Measurements from ENCODE around the gene GJB5. TPM values are rescaled to one million over a fixed set of nuclear protein-coding genes. Genes with fewer than 3 reads are reported as not detected.

Gene GJB5
- total RNA-seq, 1 donor from 2014 or later: not detected

DNA sequence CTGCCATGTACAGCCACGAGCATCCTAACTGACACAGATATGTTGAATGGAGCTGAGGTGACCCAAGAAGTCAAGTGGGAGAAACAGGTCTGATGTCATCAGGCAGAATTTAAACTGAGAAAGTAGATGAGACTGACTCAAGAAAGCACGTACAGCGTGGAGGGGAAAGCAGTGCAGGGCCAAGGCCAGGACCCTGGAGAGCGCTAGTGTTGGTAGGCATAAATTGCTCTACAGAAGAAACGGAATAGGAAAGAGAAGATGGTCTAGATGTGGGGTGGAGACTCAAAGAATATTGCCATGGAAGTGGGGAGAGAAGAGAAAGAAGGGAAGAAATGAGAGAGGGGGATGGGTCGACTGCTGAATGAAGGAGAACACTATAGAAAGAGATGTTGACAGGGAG lies 45.3 kb upstream of the GJB5 start:
- Histone ChIP-seq H3K27ac (no peak overlapping the region), H4K20me1 (ENCODE audit: low read depth) (no peaks in the 10 kb centered on the region), H3K9ac (no peak overlapping the region), H3K4me1 (no peaks in the 10 kb centered on the region), H3F3A (ENCODE audit: low read depth) (no peaks in the 10 kb centered on the region), H3K36me3 (no peaks in the 10 kb centered on the region), H3K4me2 (no peak overlapping the region), H3K9me3 (ENCODE audit: low read depth) (no peaks in the 10 kb centered on the region), H2AFZ (replicated peaks) (no peak overlapping the region), H3K4me3 (no peak overlapping the region), H3K27me3 (peaks cover 15% of the 10 kb centered on the region), H3K79me2 (ENCODE audit: low read depth) (no peaks in the 10 kb centered on the region)
- Mint-ChIP-seq H3K4me3 (no peak overlapping the region), H3K9me3 (no peaks in the 10 kb centered on the region), H3K27me3 (ENCODE audit: insufficient read depth, low read depth) (peaks cover 10% of the 10 kb centered on the region), H3K4me1 (peaks cover 2% of the 10 kb centered on the region), H3K27ac (no peak overlapping the region), H3K36me3 (no peaks in the 10 kb centered on the region)
- no peak for TF ChIP-seq EZH2 (IDR thresholded peaks at IDR 0.05)
- TF ChIP-seq EZH2phosphoT487 (IDR thresholded peaks at IDR 0.05): no peak
- peak; percentile 59 for DNase-seq (ENCODE audit: low spot score)

DNA sequence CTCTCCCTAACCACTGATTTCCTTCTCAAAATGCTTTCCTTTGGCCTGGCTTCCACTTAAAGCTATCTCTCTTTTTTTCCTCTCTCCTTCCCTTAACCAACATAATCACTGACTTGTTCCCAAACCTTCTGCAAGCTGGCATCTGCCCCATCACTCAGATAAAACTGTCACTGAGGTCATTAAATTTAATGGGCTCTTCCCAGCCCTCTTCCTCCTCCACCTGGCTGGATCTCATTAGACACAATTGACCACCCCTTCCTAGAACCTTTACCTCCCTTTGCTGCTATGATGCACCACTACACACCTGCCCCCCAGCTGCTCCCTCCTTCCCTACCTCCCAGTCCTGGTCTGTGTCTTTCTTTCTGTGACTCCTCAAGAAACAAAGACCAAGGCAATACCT lies 44.0 kb upstream of the GJB5 start:
- Mint-ChIP-seq H3K36me3 (no peaks in the 10 kb centered on the region), H3K4me1 (peaks cover 2% of the 10 kb centered on the region), H3K27ac (no peak overlapping the region), H3K27me3 (ENCODE audit: insufficient read depth, low read depth) (peaks cover 14% of the 10 kb centered on the region), H3K9me3 (no peaks in the 10 kb centered on the region), H3K4me3 (no peak overlapping the region)
- no peak overlapping the region for H3K4me2 ChIP-seq
- no peak overlapping the region for H3K27ac ChIP-seq
- TF ChIP-seq EZH2phosphoT487 (IDR thresholded peaks at IDR 0.05) (no peak), EZH2 (IDR thresholded peaks at IDR 0.05) (no peak)
- TF ChIP-seq, protein P1, sequence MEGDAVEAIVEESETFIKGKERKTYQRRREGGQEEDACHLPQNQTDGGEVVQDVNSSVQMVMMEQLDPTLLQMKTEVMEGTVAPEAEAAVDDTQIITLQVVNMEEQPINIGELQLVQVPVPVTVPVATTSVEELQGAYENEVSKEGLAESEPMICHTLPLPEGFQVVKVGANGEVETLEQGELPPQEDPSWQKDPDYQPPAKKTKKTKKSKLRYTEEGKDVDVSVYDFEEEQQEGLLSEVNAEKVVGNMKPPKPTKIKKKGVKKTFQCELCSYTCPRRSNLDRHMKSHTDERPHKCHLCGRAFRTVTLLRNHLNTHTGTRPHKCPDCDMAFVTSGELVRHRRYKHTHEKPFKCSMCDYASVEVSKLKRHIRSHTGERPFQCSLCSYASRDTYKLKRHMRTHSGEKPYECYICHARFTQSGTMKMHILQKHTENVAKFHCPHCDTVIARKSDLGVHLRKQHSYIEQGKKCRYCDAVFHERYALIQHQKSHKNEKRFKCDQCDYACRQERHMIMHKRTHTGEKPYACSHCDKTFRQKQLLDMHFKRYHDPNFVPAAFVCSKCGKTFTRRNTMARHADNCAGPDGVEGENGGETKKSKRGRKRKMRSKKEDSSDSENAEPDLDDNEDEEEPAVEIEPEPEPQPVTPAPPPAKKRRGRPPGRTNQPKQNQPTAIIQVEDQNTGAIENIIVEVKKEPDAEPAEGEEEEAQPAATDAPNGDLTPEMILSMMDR (IDR thresholded peaks at IDR 0.05): no peak
- H2AFZ ChIP-seq (replicated peaks): no peak overlapping the region
- H3K9me3 ChIP-seq (ENCODE audit: low read depth): no peaks in the 10 kb centered on the region
- H3K9ac ChIP-seq: no peak overlapping the region
- H4K20me1 ChIP-seq (ENCODE audit: low read depth): no peaks in the 10 kb centered on the region
- no peaks in the 10 kb centered on the region for H3K36me3 ChIP-seq
- no peak overlapping the region for H3K4me3 ChIP-seq
- H3K27me3 ChIP-seq: peaks cover 5% of the 10 kb centered on the region
- no peaks in the 10 kb centered on the region for H3K4me1 ChIP-seq
- no peaks in the 10 kb centered on the region for H3F3A ChIP-seq (ENCODE audit: low read depth)
- H3K79me2 ChIP-seq (ENCODE audit: low read depth): no peaks in the 10 kb centered on the region
- no peak for DNase-seq (ENCODE audit: low spot score)

DNA sequence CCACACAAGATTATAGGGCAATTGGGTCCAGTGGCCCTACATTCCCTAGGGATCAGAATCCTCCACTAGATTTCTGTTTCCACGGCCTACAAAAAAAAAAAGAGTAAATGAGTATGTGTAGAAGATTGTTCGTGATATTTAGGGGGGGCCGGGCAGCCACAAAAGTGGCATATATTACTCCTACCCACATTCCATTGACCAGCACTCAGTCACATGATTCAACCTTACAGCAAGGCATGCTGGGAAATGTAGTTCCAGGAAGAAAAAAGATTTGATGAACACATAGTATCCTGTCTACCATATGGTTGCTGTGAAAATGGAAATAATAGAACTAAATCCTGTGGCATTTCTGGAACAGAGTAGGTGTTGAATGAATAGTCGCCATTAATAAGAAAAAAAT lies 43.4 kb upstream of the GJB5 start:
- H3K27ac ChIP-seq: no peak overlapping the region
- no peaks in the 10 kb centered on the region for H3K79me2 ChIP-seq (ENCODE audit: low read depth)
- Mint-ChIP-seq H3K4me1 (peaks cover 2% of the 10 kb centered on the region), H3K4me3 (no peak overlapping the region), H3K27me3 (ENCODE audit: insufficient read depth, low read depth) (peaks cover 17% of the 10 kb centered on the region), H3K36me3 (no peaks in the 10 kb centered on the region), H3K27ac (no peak overlapping the region), H3K9me3 (no peaks in the 10 kb centered on the region)
- no peak for TF ChIP-seq EZH2phosphoT487 (IDR thresholded peaks at IDR 0.05)
- TF ChIP-seq EZH2 (IDR thresholded peaks at IDR 0.05): no peak
- TF ChIP-seq, protein P1 (IDR thresholded peaks at IDR 0.05): no peak
- no peaks in the 10 kb centered on the region for H3K9me3 ChIP-seq (ENCODE audit: low read depth)
- no peaks in the 10 kb centered on the region for H3F3A ChIP-seq (ENCODE audit: low read depth)
- H3K9ac ChIP-seq: no peak overlapping the region
- no peaks in the 10 kb centered on the region for H4K20me1 ChIP-seq (ENCODE audit: low read depth)
- H3K27me3 ChIP-seq: no peaks in the 10 kb centered on the region
- H3K4me3 ChIP-seq: no peak overlapping the region
- no peaks in the 10 kb centered on the region for H3K36me3 ChIP-seq
- no peak overlapping the region for H3K4me2 ChIP-seq
- no peak overlapping the region for H2AFZ ChIP-seq (replicated peaks)
- peak; percentile 31 for DNase-seq (ENCODE audit: low spot score)
- no peaks in the 10 kb centered on the region for H3K4me1 ChIP-seq

DNA sequence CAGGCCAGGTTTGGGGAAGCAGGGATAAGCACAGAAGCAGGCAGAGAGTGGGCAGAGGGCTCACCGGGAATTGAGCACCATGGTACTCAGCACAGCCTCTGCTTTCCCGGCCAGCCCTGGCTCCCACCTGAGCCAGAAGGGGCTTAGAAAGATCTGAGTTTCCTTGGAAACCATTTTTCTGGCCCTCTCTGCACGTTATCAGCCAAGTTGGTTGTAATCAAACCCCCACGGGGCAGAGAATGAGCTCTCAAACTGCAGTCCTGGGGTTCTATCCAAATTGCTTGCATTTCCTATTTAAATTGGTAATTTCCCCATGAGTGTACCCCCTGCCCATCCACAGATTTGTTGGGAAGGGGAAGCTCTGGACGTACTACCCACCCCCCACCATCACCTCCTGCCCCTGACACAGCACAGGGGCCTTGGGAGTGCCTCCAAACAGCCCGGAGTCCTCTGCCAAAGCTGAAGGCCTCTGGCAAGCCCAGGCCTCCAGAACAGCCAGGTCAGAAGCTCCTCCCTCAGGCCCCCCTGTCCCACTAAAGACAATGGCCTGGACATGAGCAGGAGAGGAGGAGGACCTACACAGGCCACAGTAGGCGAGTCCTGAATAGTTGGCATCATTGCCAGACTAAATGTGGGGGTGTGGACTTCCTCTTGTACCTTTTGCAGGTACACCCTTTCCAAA lies 42.7 kb upstream of the GJB5 start:
- DNase-seq (ENCODE audit: low spot score): no peak

More for the DNA sequence above, 42.7 kb upstream of the GJB5 start:
- no peaks in the 10 kb centered on the region for H3K79me2 ChIP-seq (ENCODE audit: low read depth)
- H3K9me3 Mint-ChIP-seq: no peaks in the 10 kb centered on the region
- no peaks in the 10 kb centered on the region for H3K9me3 ChIP-seq (ENCODE audit: low read depth)
- no peak overlapping the region for H3K27ac Mint-ChIP-seq
- no peak overlapping the region for H2AFZ ChIP-seq (replicated peaks)
- no peak overlapping the region for H3K27ac ChIP-seq
- no peaks in the 10 kb centered on the region for H3K36me3 Mint-ChIP-seq
- H3K4me3 Mint-ChIP-seq: no peak overlapping the region
- H3K4me3 ChIP-seq: no peak overlapping the region
- no peaks in the 10 kb centered on the region for H3K36me3 ChIP-seq
- peaks cover 17% of the 10 kb centered on the region for H3K27me3 Mint-ChIP-seq (ENCODE audit: insufficient read depth, low read depth)
- H3K4me1 ChIP-seq: no peaks in the 10 kb centered on the region
- no peaks in the 10 kb centered on the region for H3F3A ChIP-seq (ENCODE audit: low read depth)
- H3K4me1 Mint-ChIP-seq: peaks cover 2% of the 10 kb centered on the region
- no peak for TF ChIP-seq EZH2 (IDR thresholded peaks at IDR 0.05)
- TF ChIP-seq, protein P1 (IDR thresholded peaks at IDR 0.05): no peak
- no peak for TF ChIP-seq EZH2phosphoT487 (IDR thresholded peaks at IDR 0.05)
- H3K27me3 ChIP-seq: no peaks in the 10 kb centered on the region
- no peaks in the 10 kb centered on the region for H4K20me1 ChIP-seq (ENCODE audit: low read depth)
- no peak overlapping the region for H3K9ac ChIP-seq
- no peak overlapping the region for H3K4me2 ChIP-seq

All from neural progenitor cell (in vitro differentiated cells).